Measurements from ENCODE around the gene FJX1.
"Not testable (repeated sequence)": the region's sequence is repeated elsewhere in the genome, so short reads cannot be mapped to it uniquely, and the experiment has no call there.

The FJX1 gene

GRCh38 chr11:35631891-35632290, 13.6 kb downstream of the FJX1 start:
- DNase-seq (ENCODE audit: low read depth, low spot score), result no peak

DNA sequence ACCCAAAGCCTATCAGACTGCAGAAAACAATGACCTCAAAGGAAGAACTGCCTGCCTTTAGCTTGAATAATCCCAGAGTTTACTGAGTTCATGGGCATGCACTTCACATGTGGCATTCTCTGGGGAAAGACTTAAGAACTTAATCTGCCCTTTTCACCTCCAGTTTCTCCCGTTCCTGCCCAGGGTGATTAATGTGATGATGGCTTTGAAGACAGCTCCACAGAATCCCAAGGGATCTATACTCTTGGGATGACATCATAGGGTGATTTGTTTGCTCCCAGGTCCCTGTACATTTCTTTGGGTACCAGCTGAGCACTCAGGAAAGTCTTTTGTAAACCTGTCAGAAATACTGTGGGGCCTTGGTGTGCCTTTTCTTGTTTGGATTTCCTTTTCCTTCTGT, 14.0 kb downstream of the FJX1 start:
- no peak for DNase-seq (ENCODE audit: low read depth, low spot score)

DNA sequence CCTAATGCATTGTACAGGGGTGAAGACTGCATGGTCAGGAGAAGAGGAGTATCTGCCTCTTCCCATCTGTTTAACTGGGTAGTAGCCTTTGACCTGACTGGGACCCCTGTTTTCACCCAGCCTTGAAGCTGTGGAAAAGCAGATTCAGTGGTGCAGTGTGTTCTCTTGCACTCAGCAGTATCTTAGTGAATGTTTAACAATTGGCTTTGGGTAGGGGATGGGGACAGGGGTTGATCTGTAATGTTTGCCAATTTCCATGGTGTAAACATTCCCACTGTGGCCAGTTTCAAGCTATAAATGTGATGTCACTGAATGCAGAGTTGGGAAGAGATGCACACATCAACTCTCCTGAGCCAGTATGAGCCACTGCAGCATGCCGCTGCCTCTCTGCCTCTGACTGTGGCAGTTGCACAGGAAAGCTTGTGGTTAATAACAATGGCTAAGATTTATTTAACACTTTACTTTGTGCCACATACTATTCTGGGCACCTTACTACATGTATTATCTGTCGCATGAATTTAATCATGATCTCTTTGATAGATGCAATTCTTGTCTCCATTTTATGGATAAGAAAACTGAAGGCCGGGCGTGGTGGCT, 15.7 kb downstream of the FJX1 start:
- no peak for DNase-seq (ENCODE audit: low read depth, low spot score)

DNA sequence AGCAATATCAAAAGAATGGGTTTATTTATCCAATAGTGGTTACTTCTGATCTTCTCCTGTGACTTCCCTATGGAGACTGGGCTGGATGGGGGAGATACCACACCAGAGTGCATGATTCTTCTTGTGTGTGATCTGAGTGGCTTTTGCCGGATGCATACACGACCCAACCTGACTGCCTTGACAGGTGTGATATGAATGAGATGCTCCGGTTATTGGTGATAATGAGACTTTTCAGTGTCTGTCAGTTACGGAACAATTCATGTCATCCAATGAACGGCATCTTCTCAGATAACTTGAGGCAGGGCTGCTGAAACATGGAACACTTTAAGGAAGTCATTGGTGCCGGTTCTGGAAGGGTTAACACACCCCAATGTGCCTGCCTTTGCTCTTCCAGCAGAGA, 17.7 kb downstream of the FJX1 start:
- no peak for DNase-seq (ENCODE audit: low read depth, low spot score)

DNA sequence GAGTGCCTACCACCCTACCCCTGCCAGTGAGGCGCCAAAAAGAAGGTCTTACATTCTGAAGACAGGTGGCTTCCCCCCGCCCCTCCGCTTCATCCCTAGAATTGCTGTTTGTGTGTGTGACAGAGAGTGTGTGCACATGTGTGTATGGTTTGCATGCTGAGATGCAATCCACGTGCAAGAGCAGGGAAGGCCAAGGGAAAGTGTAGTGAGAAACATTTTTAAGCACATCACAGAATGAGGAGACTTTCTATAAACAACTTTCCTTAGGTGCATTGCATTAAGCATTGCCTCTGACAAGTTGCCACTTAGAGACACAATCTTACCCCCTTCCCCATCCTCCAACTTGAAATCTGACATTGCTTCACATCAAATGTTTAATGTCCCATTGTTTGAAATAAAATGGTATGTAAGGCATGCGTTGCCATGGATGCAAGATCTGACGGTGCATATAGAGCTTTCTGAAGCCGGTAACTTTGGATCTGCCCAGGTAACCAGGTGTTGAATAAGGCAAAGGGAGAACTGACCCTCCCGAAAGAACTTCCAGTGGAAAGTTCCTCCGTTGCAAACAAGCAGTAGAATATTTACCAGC, 21.4 kb downstream of the FJX1 start:
- DNase-seq (ENCODE audit: low read depth, low spot score), result no peak

DNA sequence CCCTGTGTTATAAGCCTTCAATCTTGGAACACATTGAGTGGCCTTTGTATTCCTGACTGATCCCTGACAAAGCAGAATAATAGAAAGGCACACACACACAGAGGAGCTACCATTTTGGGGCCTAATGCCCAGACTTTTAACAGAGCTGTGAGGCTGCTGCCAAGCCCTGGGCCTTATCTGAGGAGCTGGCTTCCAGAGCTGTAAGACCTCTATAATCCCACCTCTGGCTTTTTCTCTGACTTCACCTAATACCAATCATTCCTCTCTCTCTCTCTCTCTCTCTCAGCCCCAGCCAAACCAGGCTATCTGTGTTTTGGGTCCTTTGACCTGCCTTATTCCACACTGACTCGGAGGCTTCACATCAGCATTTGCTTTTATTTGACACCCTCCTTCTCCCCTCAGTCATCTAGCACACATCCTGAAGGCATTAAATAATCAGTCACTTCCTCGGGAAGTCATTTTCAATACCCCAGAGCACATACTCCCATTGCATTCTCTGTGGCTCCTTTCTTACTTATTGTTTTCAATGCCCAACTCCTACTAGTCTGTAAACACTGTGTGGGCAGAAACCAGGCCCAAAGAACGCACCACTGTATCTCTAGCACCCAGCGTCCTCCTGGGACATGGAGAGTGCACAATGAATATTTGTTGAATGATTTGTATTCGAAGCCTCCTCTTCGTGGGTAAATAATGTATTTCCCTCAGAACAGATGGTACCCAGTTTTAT, 23.1 kb downstream of the FJX1 start:
- no peak for DNase-seq (ENCODE audit: low read depth, low spot score)

DNA sequence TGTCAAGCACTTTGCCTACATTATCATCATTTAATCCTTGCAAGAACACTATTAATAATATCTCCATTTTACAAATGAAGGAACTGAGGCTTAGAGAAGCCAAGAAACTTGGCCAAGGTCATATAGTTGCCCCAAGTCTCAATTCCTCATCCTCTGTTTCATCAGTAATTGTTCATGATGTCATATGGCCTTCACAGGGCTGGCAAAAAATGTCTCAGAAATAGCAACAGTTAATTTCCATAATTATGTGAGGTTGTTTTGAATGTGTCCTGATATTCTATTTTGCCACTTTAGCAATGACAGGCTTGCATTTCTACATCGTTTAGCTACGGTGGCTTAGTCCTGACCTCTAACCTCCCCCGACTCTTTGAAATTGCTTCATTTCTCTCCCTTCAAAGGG, 23.7 kb downstream of the FJX1 start:
- DNase-seq (ENCODE audit: low read depth, low spot score), result no peak

DNA sequence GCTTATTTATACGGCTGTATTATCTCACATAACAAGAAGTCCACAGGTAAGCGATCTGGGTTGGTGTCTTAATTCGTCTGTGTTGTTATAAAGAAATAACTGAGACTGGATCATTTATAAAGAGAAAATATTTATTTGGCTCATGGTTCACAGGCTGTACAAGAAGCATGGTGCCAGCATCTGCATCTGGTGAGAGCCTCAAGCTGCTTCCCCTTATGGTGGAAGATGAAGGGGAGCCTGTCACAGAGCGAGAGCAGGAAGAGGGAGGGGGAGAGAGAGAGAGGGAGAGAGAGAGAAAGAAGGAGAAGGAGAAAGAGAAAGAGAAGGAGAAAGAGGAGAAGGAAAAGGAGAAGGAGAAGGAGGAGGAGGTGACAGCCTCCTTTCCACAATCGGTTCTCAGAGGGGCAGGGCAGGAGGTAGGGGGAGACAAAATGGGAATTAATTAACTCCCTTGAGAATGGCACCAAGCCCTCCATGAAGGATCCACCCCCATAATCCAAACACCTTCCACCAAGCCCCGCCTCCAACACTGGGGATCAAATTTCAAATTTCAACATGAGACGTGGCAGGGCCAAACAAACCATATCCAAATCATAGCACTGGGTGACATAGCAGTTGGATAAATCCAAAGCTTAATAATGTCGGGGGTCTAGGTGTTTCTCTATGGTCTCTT, 29.3 kb downstream of the FJX1 start:
- no peak for DNase-seq (ENCODE audit: low read depth, low spot score)

DNA sequence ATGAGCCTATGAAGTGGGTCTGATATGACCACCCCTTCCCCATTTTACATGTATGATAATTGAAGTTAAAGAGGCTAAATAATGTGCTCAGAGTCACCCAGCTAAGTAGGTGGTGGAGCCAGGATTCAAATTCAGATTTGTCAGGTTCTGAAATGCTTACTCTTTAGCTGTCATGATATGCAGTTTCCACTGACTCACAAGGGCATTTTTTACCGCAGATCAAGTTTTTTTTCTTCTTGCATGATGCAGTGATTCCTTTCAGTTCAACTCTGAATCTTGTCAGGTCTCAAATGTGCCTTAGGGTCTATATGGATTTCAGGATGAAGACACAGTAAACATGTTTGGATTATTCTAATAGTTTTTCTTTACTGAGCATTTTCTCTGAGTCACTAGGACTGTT, 31.7 kb downstream of the FJX1 start:
- DNase-seq (ENCODE audit: low read depth, low spot score), result no peak

- DNase-seq (ENCODE audit: low read depth, low spot score), result no peak
Measured at GRCh38 chr11:35650467-35650866, 32.2 kb downstream of the FJX1 start.

GRCh38 chr11:35651263-35651662, 33.0 kb downstream of the FJX1 start:
- no peak for DNase-seq (ENCODE audit: low read depth, low spot score)

- not testable (repeated sequence) for DNase-seq (ENCODE audit: low read depth, low spot score)
Measured at GRCh38 chr11:35652786-35653185, 34.5 kb downstream of the FJX1 start.

- no peak for DNase-seq (ENCODE audit: low read depth, low spot score)
Measured at GRCh38 chr11:35654711-35655110, 36.5 kb downstream of the FJX1 start.

GRCh38 chr11:35655254-35655653, 37.0 kb downstream of the FJX1 start:
- no peak for DNase-seq (ENCODE audit: low read depth, low spot score)

DNA sequence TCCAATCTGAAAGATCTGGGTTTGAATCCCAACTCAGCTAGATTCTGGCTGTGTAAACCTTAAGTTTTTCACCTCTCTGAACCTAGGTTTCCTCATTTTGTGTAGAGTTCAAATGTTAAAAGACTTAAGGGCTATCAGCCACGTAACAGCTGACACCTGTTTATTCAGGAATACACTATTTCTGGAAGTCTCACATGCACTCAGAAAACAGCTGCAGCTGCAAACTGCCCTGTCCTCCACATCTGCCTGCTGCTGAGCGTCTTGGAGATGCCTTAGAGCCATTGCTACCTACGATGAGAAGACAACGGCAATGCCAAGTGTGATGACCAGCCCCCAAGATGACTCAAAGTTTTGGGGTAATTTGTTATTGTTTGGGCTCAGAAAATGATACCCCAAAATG, 37.6 kb downstream of the FJX1 start:
- no peak for DNase-seq (ENCODE audit: low read depth, low spot score)

- no peak for DNase-seq (ENCODE audit: low read depth, low spot score)
Measured at GRCh38 chr11:35658020-35658948, 40.0 kb downstream of the FJX1 start.

DNA sequence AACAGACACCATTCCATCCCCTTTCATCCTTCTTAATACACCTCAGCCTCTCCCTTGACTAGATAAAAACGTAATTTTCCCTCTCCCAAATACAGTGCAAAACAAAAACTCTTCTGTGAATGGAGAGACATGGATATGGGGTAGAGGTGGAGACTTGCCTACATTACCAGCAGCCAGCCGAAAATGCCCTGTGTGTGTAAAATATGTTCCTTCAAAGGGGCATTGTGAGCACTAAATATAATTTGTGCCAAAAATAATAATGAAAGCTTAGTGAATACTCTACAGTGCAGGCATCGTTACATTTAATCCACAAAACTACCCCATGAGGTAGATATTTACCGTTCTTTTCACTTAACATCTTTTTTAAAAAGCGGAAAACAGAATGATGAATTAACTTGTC, 43.3 kb downstream of the FJX1 start:
- no peak for DNase-seq (ENCODE audit: low read depth, low spot score)

GRCh38 chr11:35662061-35662648, 43.9 kb downstream of the FJX1 start:
- DNase-seq (ENCODE audit: low read depth, low spot score), result no peak

GRCh38 chr11:35662649-35663407, 44.6 kb downstream of the FJX1 start, which contains the start of gene TRIM44:
Gene TRIM44 (plus strand): TSS chr11:35662775. CDS start chr11:35663112, 337 bp downstream.
- peak; percentile 63 for DNase-seq (ENCODE audit: low read depth, low spot score)

DNA sequence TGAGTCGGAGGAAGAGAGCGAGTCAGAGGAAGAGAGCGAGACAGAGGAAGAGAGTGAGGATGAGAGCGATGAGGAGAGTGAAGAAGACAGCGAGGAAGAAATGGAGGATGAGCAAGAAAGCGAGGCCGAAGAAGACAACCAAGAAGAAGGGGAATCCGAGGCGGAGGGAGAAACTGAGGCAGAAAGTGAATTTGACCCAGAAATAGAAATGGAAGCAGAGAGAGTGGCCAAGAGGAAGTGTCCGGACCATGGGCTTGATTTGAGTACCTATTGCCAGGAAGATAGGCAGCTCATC, 45.1 kb downstream of the FJX1 start:
- no peak for DNase-seq (ENCODE audit: low read depth, low spot score)
